GM23338 (cell line): ENCODE data around the gene NCAPH2.

Source experiments
- CREB1 ChIP-seq: fragments of 250-450 bp; sonication (Bioruptor Pico); IDR thresholded peaks from 2 replicates; pipeline ENCODE4 v1.5.0; 2020; ENCODE audit warnings: low read depth, mild to moderate bottlenecking, moderate library complexity
- EZH2 ChIP-seq: fragments of 200-600 bp; sonication (generic); IDR thresholded peaks from one replicate; pipeline ENCODE4 v1.8.0; 2017; ENCODE audit warnings: antibody characterized with exemption, mild to moderate bottlenecking, low read depth; ENCODE audit not compliant: unreplicated experiment
- EZH2phosphoT487 ChIP-seq: fragments of 200-600 bp; sonication (generic); IDR thresholded peaks from one replicate; pipeline ENCODE4 v1.8.1; 2018; ENCODE audit warnings: antibody characterized with exemption; ENCODE audit not compliant: unreplicated experiment
- JUNB ChIP-seq: IDR thresholded peaks from one replicate; pipeline ENCODE4 v1.6.1; 2016; ENCODE audit warnings: antibody characterized with exemption; ENCODE audit not compliant: unreplicated experiment
- NANOG ChIP-seq: IDR thresholded peaks from 2 replicates; pipeline ENCODE4 v1.6.1; 2016; ENCODE audit warnings: antibody characterized with exemption, borderline replicate concordance
- POLR2AphosphoS5 ChIP-seq: IDR thresholded peaks from 2 replicates; pipeline ENCODE4 v1.6.1; 2016; ENCODE audit warnings: antibody characterized with exemption, low read depth
- STAT1 ChIP-seq: IDR thresholded peaks from one replicate; pipeline ENCODE4 v1.6.1; 2016; ENCODE audit warnings: antibody characterized with exemption; ENCODE audit not compliant: unreplicated experiment
- ZNF114 ChIP-seq: fragments of 250-450 bp; sonication (Bioruptor Pico); IDR thresholded peaks from 2 replicates; pipeline ENCODE4 v1.5.0; 2020; ENCODE audit warnings: mild to moderate bottlenecking, moderate library complexity
- ZNF331 ChIP-seq: fragments of 250-450 bp; sonication (Bioruptor Pico); IDR thresholded peaks from 2 replicates; pipeline ENCODE4 v1.5.0; 2020; ENCODE audit warnings: low read depth, mild to moderate bottlenecking, moderate library complexity
- TF ChIP-seq, protein P1 (sequence below): IDR thresholded peaks from one replicate; pipeline ENCODE4 v1.6.1; 2018; ENCODE audit warnings: antibody characterized with exemption; ENCODE audit not compliant: unreplicated experiment
- TF ChIP-seq, protein P2 (sequence below), 2 experiments: fragments of 200-600 bp in 1 of 2; sonication (generic) in 1 of 2; conservative IDR thresholded peaks; 2 replicates each; pipeline versions ENCODE4 v1.5.1 to v1.6.1; 2016 to 2017; ENCODE audit warnings: antibody characterized with exemption in 2 of 2, low read depth in 2 of 2, mild to moderate bottlenecking in 2 of 2, moderate library complexity in 1 of 2
- TF ChIP-seq, protein P3 (sequence below): IDR thresholded peaks from 2 replicates; pipeline ENCODE4 v1.6.1; 2016; ENCODE audit warnings: antibody characterized with exemption
- TF ChIP-seq, protein P4 (sequence below): fragments of 250-450 bp; sonication (Bioruptor Pico); IDR thresholded peaks from 2 replicates; pipeline ENCODE4 v1.5.0; 2020; ENCODE audit warnings: mild to moderate bottlenecking, moderate library complexity

DNA sequence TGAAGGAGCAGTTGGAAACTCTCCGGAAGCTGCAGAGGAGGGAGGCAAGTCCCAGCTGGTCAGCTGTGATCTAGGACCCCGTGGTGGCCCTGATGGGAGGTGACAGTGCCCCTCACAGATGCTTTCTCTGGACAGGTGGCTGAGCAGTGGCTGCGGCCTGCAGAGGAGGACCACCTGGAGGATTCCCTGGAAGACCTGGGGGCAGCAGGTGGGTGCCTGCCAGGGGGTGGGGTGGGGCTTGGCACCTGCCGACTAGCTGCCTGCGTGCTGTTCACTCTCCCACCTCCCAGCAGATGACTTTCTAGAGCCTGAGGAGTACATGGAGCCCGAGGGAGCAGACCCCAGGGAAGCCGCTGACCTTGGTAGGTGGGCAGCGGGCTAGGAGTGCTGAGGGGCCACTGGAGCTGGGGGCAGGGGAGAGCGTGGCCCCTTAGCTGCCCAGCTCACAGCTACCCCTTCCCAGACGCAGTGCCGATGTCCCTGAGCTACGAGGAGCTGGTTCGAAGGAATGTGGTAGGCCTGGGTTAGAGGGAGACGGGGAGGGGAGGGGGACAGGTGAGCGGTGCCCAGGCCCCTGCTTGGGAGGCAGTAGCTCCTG is 14.3 kb downstream of the NCAPH2 start:
- TF ChIP-seq, protein P1, sequence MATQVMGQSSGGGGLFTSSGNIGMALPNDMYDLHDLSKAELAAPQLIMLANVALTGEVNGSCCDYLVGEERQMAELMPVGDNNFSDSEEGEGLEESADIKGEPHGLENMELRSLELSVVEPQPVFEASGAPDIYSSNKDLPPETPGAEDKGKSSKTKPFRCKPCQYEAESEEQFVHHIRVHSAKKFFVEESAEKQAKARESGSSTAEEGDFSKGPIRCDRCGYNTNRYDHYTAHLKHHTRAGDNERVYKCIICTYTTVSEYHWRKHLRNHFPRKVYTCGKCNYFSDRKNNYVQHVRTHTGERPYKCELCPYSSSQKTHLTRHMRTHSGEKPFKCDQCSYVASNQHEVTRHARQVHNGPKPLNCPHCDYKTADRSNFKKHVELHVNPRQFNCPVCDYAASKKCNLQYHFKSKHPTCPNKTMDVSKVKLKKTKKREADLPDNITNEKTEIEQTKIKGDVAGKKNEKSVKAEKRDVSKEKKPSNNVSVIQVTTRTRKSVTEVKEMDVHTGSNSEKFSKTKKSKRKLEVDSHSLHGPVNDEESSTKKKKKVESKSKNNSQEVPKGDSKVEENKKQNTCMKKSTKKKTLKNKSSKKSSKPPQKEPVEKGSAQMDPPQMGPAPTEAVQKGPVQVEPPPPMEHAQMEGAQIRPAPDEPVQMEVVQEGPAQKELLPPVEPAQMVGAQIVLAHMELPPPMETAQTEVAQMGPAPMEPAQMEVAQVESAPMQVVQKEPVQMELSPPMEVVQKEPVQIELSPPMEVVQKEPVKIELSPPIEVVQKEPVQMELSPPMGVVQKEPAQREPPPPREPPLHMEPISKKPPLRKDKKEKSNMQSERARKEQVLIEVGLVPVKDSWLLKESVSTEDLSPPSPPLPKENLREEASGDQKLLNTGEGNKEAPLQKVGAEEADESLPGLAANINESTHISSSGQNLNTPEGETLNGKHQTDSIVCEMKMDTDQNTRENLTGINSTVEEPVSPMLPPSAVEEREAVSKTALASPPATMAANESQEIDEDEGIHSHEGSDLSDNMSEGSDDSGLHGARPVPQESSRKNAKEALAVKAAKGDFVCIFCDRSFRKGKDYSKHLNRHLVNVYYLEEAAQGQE, result no peak
- TF ChIP-seq POLR2AphosphoS5 (no peak), CREB1 (CRISPR knock-in tag) (no peak), EZH2 (no peak), ZNF331 (CRISPR knock-in tag) (no peak), EZH2phosphoT487 (no peak), STAT1 (no peak), JUNB (no peak), ZNF114 (CRISPR knock-in tag) (no peak), NANOG (no peak)
- TF ChIP-seq, protein P2, sequence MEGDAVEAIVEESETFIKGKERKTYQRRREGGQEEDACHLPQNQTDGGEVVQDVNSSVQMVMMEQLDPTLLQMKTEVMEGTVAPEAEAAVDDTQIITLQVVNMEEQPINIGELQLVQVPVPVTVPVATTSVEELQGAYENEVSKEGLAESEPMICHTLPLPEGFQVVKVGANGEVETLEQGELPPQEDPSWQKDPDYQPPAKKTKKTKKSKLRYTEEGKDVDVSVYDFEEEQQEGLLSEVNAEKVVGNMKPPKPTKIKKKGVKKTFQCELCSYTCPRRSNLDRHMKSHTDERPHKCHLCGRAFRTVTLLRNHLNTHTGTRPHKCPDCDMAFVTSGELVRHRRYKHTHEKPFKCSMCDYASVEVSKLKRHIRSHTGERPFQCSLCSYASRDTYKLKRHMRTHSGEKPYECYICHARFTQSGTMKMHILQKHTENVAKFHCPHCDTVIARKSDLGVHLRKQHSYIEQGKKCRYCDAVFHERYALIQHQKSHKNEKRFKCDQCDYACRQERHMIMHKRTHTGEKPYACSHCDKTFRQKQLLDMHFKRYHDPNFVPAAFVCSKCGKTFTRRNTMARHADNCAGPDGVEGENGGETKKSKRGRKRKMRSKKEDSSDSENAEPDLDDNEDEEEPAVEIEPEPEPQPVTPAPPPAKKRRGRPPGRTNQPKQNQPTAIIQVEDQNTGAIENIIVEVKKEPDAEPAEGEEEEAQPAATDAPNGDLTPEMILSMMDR (conservative IDR thresholded peaks at IDR 0.05; ENCODE audit: low read depth in 2 of 2), result no peak
- TF ChIP-seq, protein P3, sequence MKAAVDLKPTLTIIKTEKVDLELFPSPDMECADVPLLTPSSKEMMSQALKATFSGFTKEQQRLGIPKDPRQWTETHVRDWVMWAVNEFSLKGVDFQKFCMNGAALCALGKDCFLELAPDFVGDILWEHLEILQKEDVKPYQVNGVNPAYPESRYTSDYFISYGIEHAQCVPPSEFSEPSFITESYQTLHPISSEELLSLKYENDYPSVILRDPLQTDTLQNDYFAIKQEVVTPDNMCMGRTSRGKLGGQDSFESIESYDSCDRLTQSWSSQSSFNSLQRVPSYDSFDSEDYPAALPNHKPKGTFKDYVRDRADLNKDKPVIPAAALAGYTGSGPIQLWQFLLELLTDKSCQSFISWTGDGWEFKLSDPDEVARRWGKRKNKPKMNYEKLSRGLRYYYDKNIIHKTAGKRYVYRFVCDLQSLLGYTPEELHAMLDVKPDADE, result no peak
- TF ChIP-seq, protein P4, sequence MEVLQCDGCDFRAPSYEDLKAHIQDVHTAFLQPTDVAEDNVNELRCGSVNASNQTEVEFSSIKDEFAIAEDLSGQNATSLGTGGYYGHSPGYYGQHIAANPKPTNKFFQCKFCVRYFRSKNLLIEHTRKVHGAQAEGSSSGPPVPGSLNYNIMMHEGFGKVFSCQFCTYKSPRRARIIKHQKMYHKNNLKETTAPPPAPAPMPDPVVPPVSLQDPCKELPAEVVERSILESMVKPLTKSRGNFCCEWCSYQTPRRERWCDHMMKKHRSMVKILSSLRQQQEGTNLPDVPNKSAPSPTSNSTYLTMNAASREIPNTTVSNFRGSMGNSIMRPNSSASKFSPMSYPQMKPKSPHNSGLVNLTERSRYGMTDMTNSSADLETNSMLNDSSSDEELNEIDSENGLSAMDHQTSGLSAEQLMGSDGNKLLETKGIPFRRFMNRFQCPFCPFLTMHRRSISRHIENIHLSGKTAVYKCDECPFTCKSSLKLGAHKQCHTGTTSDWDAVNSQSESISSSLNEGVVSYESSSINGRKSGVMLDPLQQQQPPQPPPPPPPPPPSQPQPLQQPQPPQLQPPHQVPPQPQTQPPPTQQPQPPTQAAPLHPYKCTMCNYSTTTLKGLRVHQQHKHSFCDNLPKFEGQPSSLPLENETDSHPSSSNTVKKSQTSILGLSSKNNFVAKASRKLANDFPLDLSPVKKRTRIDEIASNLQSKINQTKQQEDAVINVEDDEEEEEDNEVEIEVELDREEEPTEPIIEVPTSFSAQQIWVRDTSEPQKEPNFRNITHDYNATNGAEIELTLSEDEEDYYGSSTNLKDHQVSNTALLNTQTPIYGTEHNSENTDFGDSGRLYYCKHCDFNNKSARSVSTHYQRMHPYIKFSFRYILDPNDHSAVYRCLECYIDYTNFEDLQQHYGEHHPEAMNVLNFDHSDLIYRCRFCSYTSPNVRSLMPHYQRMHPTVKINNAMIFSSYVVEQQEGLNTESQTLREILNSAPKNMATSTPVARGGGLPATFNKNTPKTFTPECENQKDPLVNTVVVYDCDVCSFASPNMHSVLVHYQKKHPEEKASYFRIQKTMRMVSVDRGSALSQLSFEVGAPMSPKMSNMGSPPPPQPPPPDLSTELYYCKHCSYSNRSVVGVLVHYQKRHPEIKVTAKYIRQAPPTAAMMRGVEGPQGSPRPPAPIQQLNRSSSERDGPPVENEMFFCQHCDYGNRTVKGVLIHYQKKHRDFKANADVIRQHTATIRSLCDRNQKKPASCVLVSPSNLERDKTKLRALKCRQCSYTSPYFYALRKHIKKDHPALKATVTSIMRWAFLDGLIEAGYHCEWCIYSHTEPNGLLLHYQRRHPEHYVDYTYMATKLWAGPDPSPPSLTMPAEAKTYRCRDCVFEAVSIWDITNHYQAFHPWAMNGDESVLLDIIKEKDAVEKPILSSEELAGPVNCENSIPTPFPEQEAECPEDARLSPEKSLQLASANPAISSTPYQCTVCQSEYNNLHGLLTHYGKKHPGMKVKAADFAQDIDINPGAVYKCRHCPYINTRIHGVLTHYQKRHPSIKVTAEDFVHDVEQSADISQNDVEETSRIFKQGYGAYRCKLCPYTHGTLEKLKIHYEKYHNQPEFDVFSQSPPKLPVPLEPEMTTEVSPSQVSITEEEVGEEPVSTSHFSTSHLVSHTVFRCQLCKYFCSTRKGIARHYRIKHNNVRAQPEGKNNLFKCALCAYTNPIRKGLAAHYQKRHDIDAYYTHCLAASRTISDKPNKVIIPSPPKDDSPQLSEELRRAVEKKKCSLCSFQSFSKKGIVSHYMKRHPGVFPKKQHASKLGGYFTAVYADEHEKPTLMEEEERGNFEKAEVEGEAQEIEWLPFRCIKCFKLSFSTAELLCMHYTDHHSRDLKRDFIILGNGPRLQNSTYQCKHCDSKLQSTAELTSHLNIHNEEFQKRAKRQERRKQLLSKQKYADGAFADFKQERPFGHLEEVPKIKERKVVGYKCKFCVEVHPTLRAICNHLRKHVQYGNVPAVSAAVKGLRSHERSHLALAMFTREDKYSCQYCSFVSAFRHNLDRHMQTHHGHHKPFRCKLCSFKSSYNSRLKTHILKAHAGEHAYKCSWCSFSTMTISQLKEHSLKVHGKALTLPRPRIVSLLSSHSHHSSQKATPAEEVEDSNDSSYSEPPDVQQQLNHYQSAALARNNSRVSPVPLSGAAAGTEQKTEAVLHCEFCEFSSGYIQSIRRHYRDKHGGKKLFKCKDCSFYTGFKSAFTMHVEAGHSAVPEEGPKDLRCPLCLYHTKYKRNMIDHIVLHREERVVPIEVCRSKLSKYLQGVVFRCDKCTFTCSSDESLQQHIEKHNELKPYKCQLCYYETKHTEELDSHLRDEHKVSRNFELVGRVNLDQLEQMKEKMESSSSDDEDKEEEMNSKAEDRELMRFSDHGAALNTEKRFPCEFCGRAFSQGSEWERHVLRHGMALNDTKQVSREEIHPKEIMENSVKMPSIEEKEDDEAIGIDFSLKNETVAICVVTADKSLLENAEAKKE, result no peak
